ENCODE results near the gene SLC36A4. TPM values are rescaled to one million over a fixed set of nuclear protein-coding genes. Genes with fewer than 3 reads are reported as not detected.
"Not testable (repeated sequence)": the region's sequence is repeated elsewhere in the genome, so short reads cannot be mapped to it uniquely, and the experiment has no call there.

SLC36A4 gene
- total RNA-seq, 1 donor from 2014 or later = 20.5 TPM

GRCh38 chr11:93194673-93195291, 3.0 kb downstream of the SLC36A4 start:
- DNase-seq (ENCODE audit: low spot score) = no peak

- no peak for DNase-seq (ENCODE audit: low spot score)
These were observed 4.1 kb downstream of the SLC36A4 start for GRCh38 chr11:93193731-93194130.

DNA sequence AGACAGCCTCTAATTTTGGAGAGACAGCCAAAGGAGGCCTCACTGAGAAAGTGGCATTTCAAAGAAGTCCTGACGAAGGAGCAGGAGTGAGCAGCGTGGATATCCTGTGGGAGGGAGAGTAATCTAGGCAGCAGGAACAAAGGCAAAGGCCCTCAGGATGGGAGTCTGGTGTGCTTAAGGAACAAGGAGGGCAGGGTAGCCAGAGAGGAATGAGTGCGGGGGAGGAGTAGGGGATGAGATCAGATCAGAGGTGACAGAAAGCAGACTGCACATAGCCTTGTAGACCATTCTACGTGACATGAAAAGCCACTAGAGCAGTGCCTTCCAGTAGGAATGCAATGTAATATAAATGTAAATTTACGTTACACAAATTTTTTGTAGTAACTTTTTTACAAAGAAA, 5.6 kb downstream of the SLC36A4 start:
- DNase-seq (ENCODE audit: low spot score) = no peak

GRCh38 chr11:93189462-93189861, 8.3 kb downstream of the SLC36A4 start:
- no peak for DNase-seq (ENCODE audit: low spot score)

GRCh38 chr11:93188726-93189125, 9.1 kb downstream of the SLC36A4 start:
- DNase-seq (ENCODE audit: low spot score) = no peak

DNA sequence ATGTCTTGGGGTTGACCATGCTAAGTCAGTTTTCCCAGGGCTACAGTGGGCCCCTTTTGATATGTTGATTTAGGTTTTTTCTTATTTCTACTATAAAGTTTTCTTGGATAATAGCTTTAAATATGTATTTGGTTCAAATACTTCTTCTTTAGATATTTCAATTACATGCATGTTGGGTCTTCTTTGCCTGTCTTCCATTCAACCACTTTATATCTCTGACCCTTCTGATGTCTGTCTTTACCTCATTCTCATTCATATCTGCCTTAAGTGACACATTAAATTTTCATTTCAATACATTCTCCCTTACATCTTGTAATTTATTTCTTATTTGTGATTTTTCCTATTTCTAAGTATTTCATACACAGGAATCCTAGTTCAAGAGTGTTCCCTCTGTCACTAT, 10.5 kb downstream of the SLC36A4 start:
- no peak for DNase-seq (ENCODE audit: low spot score)

DNA sequence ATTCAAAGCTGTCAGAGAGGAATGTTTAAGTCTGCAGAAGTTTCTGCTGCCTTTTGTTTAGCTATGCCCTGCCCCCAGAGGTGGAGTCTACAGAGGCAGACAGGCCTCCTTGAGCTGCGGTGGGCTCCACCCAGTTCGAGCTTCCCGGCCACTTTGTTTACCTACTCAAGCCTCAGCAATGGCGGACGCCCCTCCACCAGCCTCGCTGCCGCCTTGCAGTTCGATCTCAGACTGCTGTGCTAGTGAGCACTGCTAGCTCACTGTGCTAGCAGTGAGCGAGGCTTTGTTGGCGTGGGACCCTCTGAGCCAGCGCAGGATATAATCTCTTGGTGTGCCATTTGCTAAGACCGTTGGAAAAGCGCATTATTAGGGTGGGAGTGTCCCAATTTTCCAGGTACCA, 19.9 kb downstream of the SLC36A4 start:
- DNase-seq (ENCODE audit: low spot score) = not testable (repeated sequence)

DNA sequence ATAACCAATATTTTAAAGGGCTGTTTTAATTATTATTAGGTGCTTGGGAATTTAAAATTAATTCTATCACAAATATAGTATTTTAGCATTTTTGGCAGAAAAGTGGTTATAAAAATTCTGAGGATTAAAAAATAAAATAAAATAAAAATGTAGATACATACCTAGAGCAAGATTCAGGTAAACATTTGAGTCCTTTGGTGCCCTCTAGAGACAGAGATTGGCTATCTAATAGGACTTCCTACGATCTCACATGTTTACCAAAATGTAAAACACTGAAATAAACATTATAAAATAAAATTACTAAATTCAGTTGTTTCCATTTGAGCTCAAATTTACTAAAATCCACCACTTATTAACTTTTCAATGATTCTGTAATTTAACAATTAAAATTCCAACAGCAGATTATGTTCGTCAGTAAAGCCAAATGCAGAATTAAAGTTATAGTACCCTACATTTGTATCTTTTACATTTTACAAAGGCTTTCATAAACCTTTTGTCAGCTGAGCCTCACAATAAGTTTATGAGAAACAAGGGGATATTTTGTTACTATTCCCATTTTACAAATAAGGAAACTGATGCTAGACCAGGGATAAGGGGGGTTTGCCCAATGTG, 27.7 kb downstream of the SLC36A4 start:
- DNase-seq (ENCODE audit: low spot score) = no peak

GRCh38 chr11:93169143-93169542, 28.6 kb downstream of the SLC36A4 start:
- DNase-seq (ENCODE audit: low spot score) = no peak

DNA sequence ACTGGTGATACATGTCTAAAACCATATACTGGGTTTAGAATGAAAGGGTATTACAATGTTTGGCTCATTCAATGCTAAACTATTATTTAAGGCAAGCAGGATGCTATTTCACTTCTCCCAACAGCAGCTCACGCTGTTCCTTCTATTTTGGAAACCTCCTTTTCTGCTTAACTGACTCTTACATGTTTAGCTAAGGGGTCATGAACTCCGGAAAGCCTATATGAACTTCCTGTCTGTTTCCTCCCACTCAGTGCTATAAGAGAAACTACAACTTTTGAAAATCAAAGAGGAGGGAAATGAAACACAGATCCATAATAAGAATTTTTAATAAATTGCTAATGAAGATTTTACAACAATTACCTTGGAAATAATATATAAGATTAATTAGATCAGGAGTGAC, 30.9 kb downstream of the SLC36A4 start:
- no peak for DNase-seq (ENCODE audit: low spot score)

DNA sequence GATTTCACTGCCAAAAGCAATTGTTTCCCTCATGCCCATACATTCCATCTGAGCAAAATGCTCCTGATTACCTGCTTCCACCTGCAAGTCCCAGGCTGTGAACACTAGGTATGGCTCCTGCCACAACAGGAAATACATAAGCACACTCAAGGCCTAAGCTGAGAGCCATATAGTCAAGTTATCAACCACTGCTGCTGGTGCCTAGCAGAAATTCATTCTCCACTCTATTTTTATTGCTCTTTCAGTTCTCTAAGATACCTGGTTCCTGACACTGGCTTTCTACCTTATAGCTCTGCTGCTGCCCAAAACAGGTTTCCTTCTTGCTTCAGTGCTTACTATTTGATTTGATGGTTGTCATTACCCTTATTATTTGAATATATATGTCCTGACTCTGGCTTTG, 31.6 kb downstream of the SLC36A4 start:
- no peak for DNase-seq (ENCODE audit: low spot score)

GRCh38 chr11:93160808-93161207, 37.0 kb downstream of the SLC36A4 start:
- no peak for DNase-seq (ENCODE audit: low spot score)

DNA sequence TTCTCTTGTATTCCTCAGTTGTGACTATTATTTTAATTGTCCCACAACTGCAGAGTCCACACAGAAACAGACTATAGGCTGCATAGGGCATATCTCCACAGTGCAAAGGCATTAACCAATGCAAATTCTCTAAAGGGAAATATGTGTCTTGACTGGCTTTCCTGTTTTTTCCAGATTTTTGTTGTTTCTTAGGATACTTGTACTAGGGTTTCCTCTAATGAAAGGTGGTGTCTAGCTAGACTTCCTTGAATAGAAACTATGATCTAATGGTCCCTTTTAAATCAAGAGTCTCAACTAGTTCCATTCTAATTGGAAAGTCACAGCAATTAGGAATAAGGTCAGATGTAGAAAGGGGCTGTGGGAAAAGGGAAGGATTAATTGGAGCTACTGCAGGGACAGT, 37.6 kb downstream of the SLC36A4 start:
- DNase-seq (ENCODE audit: low spot score) = no peak

DNA sequence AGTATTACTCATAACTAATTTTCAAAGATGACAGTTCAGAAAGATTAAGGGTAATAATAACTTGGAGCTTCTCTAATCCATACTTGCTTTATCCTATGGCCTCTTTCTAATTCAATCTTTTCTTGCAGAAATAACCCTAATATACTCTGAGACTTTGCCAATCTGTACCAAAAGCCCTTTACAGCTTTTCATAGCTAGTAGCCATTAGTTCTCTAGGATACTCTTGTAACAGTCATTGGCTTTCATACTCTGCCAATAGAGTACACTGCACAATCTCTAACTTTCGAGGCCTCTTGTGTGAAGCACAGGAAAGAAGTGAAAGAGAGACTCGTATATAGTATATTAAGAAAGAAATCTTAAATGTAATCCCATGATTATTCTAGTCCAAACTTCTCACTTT, 38.1 kb downstream of the SLC36A4 start:
- no peak for DNase-seq (ENCODE audit: low spot score)

DNA sequence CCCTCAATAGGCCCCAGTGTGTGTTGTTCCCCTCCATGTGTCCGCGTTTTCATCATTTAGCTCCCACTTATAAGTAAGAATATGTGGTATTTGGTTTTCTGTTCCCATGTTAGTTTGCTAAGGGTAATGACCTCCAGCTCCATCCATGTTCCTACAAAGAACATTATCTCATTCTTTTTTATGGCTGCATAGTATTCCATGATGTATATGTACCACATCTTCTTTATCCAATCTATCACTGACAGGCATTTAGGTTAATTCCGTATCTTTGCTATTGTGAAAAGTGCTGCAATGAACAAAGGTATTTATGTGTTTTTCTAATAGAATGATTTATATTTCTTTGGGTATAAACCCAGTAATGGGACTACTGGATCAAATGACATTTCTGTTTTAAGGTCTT, 42.1 kb downstream of the SLC36A4 start:
- DNase-seq (ENCODE audit: low spot score) = no peak

DNA sequence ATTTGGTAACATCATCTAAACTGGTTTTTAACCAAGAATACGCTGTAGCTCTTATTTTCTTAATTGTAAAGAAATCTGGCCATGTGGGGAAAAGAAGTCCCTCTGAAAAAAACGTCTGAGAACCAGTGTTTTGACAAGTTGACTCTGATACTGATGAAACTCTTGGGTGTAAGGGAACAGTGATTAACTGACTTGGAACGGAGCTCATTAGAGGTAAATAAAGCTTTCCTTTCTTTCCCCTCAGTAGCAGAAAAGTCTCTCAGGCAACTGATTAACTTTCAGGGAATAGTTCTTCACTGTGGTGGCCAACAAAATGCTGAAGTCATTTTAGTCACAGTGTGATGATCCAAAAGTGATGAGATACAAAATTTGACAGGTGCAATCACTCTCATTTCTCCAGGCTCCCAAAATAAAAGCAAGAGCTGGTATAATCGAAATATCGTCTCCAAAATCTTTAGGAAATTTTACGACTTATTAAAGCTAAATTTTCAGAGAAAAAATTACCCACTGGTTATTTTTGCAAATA, 52.3 kb downstream of the SLC36A4 start:
- DNase-seq (ENCODE audit: low spot score) = no peak

DNA sequence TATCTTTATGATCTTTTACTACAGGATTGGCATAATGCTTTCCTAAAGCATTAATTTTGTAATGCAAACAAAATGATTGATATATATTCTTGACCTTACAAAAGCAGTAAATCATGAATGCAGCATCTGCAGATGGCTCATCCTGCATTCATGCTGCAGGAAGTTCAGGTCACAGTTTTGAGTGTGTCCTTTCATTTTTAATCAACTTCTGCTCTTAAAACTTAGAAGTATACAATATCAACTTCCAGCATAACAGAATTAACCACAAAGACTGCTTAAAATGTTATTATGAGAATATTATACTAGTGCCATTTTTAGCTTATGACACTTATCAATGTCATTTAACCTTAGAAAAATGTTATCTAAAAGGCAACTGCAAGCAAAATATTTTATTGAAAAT, 54.0 kb downstream of the SLC36A4 start:
- DNase-seq (ENCODE audit: low spot score) = no peak

DNA sequence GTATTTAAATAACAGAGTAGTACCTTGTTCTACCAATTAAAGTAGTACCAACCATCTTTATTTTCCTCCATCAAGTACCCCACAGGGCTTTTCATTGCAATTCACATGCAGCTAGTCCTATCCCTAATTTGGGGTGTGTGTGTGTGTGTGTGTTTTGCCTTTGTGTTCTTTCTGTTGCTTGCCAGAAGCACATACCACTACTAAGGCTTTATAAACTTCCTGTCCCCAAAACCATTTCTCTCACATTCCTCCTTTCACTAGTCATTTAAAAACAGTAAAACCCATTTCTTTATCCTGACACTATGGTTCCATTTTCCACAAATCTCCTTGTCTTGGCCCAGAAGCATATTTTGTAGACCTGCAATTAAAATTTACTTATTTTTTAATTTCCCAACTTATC, 54.6 kb downstream of the SLC36A4 start:
- no peak for DNase-seq (ENCODE audit: low spot score)

DNA sequence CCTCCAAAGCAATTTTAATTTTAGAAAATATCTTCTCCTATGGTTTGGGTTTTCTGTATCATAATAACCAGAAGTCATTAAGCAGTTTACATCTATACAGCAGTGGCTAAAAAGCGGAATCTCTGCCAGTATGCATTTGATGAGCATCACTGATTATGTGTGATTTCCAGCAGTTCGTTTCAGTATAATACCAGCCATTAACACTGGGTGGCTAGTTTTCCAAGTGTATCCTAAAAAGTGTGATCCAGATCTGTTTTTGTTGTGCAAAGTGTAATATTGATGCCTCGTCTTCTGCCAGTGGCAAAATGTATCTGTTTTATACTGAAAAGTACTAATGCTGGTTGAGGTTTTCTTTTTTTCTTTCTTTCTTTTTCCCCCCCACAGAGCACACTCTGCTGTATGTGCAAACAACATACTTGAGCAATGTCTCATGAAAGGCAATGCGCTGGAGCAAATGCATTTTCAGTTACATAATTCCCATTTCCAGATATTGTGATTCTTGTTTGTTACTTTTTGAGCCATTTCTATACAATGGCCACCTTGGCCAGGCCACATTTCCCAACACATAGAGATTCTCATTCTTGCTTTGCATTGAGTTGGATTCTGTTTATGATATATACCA, 64.2 kb downstream of the SLC36A4 start:
- no peak for DNase-seq (ENCODE audit: low spot score)

DNA sequence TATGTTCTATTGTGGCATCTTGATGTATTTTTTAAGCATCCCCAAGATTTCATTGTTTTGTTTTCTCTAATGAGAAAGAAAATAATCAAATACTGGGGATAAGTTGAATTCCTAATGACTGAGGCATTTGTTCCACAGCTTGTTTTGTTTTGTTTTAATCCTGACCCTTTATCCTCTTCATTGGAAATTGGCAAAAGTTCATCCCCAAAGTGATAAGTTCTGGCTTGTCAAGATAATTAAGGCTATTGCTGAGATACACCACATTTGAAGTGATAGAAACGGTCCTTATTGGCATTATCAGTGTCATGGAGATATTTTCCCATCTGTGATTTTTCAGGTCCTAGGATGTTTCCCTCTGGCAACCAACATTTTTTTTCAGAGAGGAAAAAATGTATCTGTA, 65.0 kb downstream of the SLC36A4 start:
- DNase-seq (ENCODE audit: low spot score) = no peak

GRCh38 chr11:93131709-93132108, 66.1 kb downstream of the SLC36A4 start:
- no peak for DNase-seq (ENCODE audit: low spot score)

DNA sequence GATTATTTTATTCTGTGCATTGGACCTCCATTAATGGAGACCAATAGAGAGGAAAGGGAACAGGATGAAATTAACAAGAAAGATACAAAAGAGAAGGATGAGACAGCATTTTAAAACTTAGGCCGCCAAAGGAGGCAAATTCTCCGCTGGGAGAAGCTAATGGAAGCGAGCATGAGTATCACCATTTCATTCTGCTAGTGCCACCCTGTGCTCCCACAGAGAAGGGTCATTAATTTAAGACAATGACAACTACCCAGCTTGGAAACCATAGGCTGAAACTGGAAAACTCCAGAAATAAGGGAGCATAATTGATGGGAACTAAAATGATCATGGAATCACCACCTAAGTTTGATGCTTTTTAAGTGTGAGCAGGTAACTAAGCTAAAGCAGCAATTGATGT, 69.2 kb downstream of the SLC36A4 start:
- DNase-seq (ENCODE audit: low spot score) = no peak
